DND-41 (cell line): ENCODE results near the gene KCNE5.

Experiments used
- EZH2 ChIP-seq: IDR thresholded peaks from 3 replicates; pipeline ENCODE4 v1.6.1; 2012; ENCODE audit warnings: borderline replicate concordance, low read depth, mild to moderate bottlenecking, moderate library complexity, low read length, inconsistent platforms; ENCODE audit not compliant: severe bottlenecking
- TF ChIP-seq, protein P1 (sequence below): IDR thresholded peaks from 2 replicates; pipeline ENCODE4 v1.5.1; 2012; ENCODE audit warnings: borderline replicate concordance, low read length, moderate library complexity, mild to moderate bottlenecking; ENCODE audit not compliant: poor library complexity, severe bottlenecking; ENCODE audit errors: extremely low read depth

DNA sequence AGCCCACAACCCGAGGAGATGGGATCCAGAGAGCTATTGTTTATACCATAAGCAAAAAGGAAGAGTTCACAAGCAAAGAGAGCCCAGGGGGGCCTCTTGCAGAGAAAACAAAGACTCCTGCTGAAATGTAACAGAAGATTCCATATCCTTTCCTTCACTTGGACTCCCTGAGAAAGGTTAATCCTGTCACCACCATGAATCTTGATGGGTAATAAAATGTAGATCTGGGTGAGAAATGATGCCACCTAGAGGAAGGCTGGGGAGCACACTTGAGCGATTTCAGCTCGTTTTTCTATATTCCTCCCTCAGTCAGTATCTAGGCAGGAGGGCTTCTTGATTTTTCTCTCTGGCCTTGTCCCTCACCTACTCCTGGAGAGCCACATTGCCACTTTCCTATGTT lies 10.2 kb upstream of the KCNE5 start:
- TF ChIP-seq, protein P1, sequence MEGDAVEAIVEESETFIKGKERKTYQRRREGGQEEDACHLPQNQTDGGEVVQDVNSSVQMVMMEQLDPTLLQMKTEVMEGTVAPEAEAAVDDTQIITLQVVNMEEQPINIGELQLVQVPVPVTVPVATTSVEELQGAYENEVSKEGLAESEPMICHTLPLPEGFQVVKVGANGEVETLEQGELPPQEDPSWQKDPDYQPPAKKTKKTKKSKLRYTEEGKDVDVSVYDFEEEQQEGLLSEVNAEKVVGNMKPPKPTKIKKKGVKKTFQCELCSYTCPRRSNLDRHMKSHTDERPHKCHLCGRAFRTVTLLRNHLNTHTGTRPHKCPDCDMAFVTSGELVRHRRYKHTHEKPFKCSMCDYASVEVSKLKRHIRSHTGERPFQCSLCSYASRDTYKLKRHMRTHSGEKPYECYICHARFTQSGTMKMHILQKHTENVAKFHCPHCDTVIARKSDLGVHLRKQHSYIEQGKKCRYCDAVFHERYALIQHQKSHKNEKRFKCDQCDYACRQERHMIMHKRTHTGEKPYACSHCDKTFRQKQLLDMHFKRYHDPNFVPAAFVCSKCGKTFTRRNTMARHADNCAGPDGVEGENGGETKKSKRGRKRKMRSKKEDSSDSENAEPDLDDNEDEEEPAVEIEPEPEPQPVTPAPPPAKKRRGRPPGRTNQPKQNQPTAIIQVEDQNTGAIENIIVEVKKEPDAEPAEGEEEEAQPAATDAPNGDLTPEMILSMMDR = peak; percentile 61
- no peak for TF ChIP-seq EZH2
